NCI-H128 (cell line): ENCODE results near the gene WDR36.

ENCODE experiments used
- DNase-seq: peaks from one replicate; lab custom pipeline; 2025; ENCODE audit not compliant: unreplicated experiment; lab: John Stamatoyannopoulos, UW

WDR36 gene

GRCh38 chr5:111099058-111099778, 7.1 kb downstream of the WDR36 start:
- no peak for DNase-seq

DNA sequence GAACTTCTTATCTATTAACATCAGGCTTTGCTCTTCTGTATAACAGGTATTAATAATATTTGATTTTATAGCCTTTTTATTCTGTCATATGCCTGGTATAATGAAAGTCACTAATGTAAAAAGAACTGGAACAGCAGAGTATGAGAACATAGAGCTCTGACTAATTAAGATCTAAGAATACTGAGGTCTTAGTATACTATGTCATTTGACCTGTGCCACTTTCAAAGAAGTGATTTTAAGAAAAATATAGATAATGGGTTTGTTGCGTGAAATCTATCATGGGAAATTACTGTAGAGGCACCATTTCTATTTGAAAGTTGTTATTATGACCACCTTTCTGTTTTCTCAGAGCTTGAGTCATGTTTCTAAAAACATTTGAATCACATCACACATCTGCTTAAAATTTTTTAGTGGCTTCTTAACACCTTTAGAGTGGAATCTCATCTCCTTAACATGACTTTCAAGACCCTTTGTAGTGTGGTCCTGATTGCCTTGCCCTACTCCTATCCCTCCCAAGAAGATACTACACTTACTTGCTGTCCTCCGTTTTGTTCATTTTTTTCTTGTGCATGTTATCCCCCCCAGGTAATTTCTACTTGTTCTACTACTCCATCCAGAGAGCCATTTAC, 14.3 kb downstream of the WDR36 start:
- DNase-seq, result no peak

DNA sequence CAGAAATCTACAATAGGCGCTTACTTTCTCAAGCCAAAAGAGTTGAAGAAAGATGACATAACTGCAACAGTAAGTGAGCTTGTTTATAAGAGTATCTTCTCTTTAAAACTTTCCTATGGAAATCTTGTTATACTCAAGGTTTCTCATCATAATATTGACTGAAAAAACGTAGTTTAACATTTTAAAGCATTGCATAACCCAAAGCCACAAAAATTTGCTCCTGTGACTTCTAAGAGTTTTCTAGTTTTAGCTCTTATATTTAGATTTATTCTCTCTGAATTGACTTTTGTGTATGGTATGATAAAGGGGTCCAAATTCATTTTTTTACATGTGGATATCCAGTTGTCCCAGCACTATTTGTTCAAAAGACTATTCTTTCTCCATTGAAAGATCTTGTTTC, 15.2 kb downstream of the WDR36 start:
- DNase-seq, result no peak

GRCh38 chr5:111111956-111112355, 19.8 kb downstream of the WDR36 start:
- no peak for DNase-seq

DNA sequence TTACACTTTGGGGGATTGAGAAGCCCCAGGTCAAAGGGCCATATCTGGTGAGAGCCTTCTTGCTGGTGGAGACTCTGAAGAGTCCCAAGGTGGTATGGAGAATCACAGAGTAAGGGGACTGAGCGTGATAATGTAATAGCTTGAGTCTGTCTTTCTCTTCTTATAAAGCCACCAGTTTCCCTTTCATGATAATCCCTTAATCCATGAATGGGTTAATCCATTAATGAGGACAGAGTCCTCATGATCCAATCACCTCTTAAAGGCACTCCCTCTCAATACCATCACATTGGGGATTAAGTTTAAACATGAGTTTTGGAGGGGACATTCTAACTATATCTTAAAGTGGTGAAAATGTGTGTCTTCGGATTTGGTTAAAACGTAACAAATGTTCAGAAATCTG, 21.5 kb downstream of the WDR36 start:
- no peak for DNase-seq

- no peak for DNase-seq
These were observed 23.1 kb downstream of the WDR36 start for GRCh38 chr5:111115229-111115628.

DNA sequence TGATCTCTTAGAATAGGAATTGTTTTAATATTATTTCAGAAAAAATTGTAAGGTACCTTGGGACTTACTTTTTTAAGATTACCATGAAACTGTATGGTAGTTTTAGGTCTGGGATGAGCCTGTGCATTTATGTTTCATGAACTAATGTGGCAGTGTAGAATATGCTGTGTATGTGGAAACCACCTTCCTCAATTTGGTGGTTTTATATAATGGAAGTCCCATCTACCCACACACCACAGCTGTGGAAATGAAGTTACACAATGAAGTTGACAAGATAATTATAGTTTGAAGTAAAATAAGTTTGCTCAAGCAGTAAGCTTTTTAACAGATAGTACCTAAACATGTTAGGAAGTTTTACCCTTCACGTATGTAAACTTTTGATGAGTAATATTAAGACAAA, 24.4 kb downstream of the WDR36 start:
- no peak for DNase-seq

- no peak for DNase-seq
These were observed 25.0 kb downstream of the WDR36 start for GRCh38 chr5:111117136-111117535.

DNA sequence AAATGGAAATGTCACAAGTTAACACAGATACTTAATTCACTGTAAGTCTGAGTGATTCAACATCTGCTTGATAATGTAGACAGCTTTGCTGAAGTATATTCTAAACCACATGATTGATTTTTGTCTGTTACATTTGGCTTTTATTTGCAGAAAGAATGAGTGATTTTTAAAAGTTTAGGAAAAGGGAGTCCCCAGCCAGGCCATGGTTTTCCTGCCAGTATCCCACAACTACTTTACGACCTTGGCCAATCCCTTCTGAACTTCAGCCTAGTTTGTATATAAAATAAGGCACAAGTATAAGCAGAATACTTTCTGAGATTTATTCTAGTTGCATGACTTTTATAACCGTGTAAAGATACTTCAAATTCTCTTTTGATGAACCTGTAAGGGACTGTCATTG, 27.1 kb downstream of the WDR36 start:
- DNase-seq, result no peak

GRCh38 chr5:111119856-111120255, 27.7 kb downstream of the WDR36 start:
- DNase-seq, result no peak

GRCh38 chr5:111120911-111121310, 28.8 kb downstream of the WDR36 start:
- DNase-seq, result no peak

GRCh38 chr5:111121926-111122325, 29.8 kb downstream of the WDR36 start:
- no peak for DNase-seq

- DNase-seq, result no peak
These were observed 30.2 kb downstream of the WDR36 start for GRCh38 chr5:111122398-111122797.

DNA sequence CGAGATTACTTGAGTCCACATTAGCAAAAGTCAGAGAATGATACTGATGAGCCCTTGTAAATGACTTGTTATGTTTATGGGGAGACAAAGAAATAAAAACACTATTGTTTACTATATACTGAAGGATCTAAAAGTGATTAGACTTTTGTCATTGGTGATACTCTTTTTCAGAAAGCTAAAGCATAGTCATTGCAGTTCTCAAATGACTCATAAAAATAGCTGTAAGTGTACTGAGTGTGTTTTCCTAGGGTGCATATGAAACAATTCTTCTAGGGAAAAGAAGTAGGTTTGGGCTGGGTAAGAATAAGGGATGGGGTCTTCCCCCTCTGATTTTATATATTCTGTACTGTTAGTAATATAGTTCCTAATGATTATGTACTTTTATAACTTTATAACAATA, 32.6 kb downstream of the WDR36 start:
- no peak for DNase-seq

GRCh38 chr5:111126896-111127295, 34.7 kb downstream of the WDR36 start:
- DNase-seq, result no peak

- DNase-seq, result no peak
These were observed 35.5 kb downstream of the WDR36 start for GRCh38 chr5:111127453-111128195.

DNA sequence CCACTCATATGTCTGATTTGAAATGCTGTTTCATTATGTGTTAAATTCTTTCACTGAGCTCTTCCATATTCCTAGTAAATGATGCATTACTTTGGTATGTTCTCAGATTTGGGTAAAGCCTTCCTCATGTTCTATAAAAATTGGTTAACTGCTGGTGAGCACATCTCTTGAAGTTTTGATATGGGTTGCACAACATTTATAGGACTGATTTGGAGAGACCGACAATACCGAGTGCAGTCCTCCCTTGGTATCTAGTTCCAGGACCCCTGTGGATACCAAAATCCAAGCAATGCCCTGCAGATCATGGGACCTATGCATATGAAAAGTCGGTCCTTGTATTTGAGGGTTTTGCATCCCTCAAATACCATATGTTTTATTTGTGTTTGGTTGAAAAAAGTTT, 37.8 kb downstream of the WDR36 start:
- no peak for DNase-seq

- DNase-seq, result no peak
These were observed 39.2 kb downstream of the WDR36 start for GRCh38 chr5:111131356-111131755.

- DNase-seq, result no peak
These were observed 39.9 kb downstream of the WDR36 start for GRCh38 chr5:111132076-111132475.

DNA sequence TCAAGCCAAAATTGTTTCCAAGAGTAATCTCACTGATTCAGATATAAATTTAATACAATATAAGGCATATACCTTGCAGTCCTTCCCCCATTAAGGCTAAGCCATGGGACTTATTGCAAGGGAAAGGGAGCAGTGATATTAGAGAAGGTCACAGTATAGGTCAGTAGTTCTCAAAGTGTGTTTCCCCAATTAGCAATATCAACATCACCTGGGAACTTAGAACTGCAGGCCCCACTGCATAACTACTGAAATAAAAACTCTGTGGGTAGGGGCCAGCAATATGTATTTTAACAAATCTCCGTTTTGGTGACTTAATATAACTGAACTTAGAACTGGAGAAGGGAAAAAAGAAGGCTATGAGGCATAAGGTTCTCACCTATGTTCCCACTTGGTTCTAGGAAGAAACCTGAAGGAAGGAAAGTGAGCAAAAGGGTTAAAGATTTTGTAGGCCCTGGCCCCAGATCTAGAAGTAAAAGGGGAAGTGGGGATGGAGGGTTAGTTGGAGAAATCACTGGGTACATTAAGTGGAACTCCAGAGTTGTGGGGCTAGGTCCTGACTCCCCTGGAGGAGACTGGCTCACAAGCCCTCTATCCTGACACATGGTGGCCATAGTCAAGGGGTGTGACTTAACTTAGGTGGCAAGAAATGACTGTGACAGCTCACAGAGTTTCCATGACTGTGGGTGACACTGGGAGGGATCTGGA, 40.7 kb downstream of the WDR36 start:
- no peak for DNase-seq

DNA sequence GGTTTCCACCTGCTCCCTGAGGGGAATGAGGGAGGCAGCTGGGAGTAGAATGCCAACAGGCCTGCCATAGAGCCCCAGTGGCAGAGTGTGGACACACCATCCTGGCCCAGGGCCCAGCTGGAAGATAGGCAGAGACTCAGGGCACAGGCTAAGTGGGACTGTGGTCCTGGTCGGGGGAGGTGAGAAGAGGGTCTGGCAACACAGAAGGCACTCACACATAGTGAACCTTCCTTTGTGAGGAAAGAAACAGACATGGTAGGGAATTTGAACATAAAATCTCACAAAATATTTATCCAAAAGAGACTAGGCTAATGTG, 41.2 kb downstream of the WDR36 start:
- DNase-seq, result no peak

- DNase-seq, result no peak
These were observed 41.9 kb downstream of the WDR36 start for GRCh38 chr5:111134087-111134486.
